Activated CD4-positive, CD25-positive, alpha-beta regulatory T cell (primary cell): ENCODE data around the gene SMIM33.
"Not testable (repeated sequence)": the region's sequence is repeated elsewhere in the genome, so short reads cannot be mapped to it uniquely, and the experiment has no call there.

Experiments
- DNase-seq, 4 experiments: peaks; one replicate each; lab custom pipeline; 2025; lab: John Stamatoyannopoulos, UW

The SMIM33 gene

DNA sequence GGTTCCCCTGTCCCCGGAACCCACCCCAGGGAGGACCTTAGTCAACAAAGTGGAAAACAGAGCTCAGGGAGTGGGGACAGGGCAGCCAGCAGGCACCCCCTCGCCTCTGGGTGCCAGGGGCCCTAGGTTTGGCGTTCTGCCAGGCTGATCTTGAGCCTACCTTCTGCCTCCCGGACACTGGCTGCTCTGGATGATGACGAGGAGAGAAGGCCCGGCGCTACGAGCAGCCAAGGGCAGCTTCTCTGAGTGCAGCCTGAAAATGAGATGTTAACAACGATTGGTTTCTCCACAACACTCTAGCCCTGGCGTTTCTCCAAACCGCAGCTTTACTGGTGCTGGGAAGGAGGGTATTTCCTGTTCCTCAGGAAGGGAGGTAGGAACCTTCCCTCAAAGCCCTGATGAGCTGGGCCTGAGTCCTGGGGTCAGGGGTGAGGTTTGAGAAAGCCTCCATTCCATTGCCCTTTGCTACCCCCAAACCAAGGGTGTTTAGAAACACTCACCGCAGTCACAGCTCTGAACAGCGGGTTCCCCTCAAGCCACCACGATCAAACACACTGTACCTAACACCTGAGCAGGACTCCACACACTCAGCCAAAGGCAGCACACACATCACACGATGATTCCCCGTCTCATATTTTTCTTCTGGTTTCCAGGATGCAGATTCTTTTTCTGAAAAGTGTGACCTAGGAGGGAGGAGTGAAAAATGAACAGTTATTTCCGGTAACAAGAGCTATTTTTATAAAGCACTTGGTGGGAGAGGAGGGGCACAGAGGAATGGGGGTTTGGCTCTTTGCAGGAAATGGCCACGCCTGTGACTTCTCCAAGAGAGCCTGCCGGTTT is 11.5 kb downstream of the SMIM33 start, which contains the start of gene STING1:
Gene STING1 (minus strand): TSS at position 709 of the 840 bp plus-strand sequence. CDS start 1,054 bp downstream, outside the sequence.
- DNase-seq, result peak in 2 of 4 experiments; percentile 23 to 42

GRCh38 chr5:139482890-139483208 is 12.0 kb downstream of the SMIM33 start:
- DNase-seq, result not testable (repeated sequence)

DNA sequence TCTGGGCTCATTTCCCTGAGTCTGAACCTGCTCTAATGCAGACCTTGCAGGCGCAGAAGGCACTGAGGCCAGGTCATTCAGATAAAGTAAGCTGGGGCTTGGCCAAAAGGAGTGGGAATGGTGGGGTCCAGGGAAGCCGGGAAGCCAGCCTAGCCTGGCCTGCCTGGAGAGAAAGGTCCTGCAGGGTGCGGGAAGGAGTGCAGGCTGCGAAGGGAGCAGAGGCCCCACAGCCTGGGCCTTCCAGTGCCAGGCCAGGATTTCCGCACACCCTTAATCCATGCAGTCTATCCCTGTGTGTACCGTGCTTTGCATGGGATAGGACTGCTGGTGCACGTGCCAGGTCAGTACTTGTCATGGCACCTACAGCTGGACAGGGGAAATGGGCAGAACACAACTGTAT is 15.4 kb downstream of the SMIM33 start:
- DNase-seq, result no peak

GRCh38 chr5:139488260-139488659 is 17.5 kb downstream of the SMIM33 start:
- no peak for DNase-seq

DNA sequence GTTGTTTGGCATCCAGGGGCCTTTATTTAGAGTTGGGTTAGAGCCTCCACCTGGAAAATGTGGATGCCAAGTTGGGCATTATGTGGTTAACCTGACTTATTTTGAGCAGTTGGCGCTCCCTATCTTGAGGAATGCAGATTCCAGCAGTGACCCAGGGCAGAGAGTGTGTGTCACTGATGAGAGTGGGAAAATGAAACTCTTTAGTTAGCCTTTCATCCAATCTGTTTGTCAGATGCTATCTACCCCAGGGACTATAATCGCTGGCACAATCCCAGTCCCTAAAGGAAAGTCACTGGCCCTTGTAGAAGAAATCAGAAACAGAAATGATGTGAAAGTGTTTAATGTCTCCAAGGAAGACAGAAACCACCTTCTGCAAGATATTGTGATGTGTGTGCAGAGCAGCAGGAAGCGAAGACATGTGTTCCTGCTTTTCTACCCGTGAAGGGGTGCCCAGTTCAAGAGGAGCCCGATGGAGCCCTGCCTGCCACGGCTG is 21.9 kb downstream of the SMIM33 start:
- no peak for DNase-seq

GRCh38 chr5:139494256-139494655 is 23.5 kb downstream of the SMIM33 start:
- no peak for DNase-seq

DNA sequence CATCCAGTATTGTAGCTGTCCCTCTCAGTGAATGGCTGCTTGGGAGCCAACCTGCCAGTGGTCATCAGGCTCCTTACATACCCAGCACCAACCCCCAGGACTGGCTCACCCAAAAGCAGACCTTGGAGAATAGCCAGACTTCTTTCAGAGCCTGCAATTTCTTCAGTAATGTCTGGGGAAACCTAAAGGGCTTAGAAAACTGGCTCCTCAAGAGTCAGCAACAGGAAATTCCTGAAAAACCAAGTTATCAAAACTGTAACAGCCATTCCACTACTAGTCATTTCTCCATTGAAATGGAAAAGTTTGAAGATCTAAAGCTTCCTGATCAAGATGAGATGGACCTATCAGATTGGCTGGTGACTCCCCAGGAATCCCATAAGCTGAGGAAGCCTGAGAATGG is 24.0 kb downstream of the SMIM33 start:
- no peak for DNase-seq

DNA sequence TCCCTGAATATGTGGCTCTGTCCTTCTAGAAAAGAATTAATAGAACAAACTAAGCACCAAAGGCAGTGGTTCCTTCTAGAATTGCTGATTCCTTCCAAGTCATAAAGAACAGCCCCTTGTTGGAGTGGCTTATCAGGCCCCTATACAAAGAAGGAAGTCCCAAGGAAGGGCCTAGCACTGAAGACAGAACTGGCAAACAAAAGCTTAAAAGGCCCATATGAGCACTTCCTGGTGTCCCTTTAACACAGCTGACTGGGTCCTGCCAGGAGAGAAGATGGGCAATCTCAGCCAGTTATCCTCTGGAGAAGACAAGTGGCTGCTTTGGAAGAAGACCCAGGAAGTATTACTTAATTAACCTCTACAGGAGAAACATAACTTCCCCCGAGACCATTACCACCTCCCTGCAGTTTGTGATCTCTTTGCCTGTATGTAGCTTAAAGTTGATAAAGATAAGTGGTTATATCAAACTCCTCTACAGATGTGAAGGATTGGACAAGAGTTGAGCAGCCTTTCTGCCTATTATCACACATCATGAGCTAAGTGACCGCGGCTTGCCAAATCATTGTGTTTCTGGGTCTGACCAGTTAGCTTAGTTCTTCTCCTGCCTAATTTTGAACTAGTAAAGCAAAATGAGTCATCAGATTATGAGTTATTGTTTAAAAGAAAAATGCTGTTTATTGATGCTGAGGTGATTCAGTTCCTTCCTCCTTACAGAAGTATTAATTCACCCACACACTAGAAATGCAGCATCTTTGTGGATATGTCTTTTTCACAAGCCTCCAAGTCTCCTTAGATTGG is 25.0 kb downstream of the SMIM33 start:
- no peak for DNase-seq

DNA sequence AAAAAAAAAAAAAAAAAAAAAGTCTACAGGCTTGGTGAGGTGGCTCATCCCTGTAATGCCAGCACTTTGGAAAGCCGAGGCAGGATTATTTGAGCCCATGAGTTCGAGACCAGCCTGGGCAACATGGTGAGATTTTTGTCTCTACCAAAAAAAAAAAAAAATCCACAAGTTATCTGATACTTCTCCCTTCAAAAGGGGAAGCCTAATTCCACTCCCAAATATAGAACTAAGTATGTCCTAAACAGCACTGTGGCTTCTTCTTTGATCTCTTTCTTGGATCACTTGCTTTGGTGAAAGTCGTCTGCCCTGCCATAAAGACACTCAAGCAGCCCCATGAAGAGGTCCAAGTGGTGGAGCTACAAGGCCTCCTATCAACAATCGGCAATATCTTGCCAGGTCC is 30.6 kb downstream of the SMIM33 start:
- no peak for DNase-seq

GRCh38 chr5:139503036-139503817 is 32.4 kb downstream of the SMIM33 start:
- DNase-seq, result not testable (repeated sequence)

- not testable (repeated sequence) for DNase-seq
These were observed 33.1 kb downstream of the SMIM33 start for GRCh38 chr5:139503879-139504278.

DNA sequence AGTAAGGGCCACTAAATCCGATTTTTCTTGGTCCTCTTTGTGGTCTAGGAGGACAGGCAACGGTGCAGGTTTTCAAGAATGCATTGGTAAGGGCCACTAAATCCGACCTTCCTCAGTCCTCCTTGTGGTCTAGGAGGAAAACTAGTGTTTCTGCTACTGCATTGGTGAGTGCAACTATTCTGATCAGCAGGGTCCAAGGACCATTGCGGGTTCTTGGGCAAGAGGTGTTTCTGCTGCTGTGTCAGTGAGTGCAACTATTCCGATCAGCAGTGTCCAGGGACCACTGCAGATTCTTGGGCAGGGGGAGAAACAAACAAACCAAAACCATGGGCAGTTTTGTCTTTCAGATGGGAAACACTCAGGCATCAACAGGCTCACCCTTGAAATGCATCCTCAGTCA is 33.9 kb downstream of the SMIM33 start:
- not testable (repeated sequence) for DNase-seq

DNA sequence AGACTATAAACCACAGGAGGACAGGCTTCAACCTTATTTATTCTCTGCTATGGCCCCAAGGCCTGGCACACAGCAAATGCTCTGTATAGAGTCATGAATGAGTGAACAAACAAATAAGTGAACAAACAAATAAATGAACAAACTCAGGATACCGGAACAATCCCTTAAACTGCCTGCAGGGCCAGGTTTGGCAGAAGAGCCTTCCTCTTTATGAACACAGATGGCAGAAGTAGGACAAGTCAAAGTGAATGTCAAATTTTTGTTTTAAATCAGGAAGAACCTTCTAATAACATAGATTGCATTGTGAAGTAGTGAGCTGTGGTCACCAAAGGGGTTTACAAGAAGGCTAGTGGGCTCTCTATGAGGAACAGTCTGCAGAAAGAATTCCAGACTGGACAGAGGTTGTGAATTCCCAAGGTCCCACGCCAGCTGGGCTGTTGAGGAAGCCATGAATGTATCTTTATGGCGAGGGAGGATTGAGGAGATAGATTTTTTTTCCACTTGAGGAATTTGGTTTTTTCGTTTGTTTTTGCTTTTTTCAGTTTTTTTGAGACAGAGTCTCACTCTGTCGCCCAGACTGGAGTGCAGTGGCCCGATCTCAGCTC is 42.1 kb downstream of the SMIM33 start:
- no peak for DNase-seq

DNA sequence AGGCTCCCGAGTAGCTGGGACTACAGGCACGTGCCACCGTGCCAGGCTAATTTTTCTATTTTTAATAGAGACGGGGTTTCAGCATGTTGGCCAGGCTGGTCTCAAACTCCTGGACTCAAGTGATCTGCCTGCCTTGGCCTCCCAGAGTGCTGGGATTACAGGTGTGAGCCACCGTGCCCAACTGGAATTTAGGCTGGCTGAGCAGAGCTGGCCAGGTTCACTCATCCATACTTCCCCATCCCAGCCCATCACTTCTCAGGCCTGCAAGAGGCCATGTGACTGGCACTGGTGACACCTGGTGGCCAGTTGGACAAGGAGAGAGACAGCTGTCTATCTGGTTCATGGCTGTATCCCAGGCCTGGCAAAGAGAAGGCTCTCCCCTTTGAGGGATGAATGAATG is 42.6 kb downstream of the SMIM33 start:
- DNase-seq, result peak; percentile 55 to 70 (median 61)

- no peak for DNase-seq
These were observed 43.2 kb downstream of the SMIM33 start for GRCh38 chr5:139513852-139514485.

DNA sequence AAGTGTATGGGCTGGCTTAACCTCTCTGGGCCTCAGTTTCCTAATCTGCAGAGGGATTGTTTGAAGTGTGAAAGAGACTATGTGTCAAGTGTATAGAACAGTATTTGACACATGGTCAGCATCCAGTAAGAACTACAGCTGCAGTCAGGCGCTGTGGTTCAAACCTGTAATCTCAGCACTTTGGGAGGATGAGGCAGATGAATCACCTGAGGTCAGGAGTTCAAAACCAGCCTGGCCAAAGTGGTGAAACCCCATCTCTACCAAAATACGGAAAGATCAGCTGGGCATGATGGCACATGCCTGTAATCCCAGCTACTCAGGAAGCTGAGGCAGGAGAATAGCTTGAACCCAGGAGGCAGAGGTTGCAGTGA is 43.7 kb downstream of the SMIM33 start:
- no peak for DNase-seq

DNA sequence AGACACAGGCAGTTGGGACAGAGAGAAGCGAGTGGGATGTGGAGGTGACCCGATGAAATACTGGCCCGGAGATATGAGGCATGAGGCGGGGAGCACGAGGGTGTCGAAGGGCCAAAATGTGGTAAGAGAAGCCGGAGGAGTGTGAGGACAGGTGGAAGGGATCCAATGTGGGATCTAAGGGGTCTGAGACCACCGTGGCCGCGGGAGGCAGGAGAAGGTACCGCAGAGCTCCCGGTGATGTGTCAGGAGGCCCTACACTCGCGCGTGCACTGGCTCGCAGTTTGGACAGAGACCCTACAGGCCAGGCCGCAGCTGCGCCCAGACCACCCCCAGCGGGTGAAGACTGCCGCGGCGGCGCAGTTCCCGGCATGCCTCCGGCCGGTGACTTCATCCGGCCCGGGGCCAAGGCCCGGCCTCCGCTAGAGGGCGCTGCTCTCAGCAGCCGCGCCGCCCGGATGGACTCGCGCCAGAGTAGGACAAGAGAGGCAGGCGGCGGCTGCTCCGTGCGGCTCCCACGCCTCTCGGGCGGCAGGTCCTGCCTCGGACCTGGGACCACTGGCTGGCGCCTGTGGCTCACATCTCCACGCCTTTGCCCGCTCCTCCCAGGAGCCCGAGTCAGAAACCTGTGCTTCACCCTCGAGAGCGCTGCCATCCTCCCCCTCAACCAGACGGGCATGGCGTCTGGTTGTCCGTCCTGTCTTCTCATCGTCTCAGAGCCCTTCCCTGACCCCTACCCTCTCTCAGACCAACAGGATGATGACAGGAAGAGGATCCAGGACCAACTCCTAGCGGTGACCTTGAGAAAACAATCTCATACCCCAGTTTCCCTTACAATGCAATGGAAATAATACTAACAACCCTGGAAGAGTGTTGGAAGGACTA is 47.1 kb downstream of the SMIM33 start:
- DNase-seq, result peak; percentile 83 to 87 (median 84)
